ENCODE data around the gene KRTAP2-3.

DNA sequence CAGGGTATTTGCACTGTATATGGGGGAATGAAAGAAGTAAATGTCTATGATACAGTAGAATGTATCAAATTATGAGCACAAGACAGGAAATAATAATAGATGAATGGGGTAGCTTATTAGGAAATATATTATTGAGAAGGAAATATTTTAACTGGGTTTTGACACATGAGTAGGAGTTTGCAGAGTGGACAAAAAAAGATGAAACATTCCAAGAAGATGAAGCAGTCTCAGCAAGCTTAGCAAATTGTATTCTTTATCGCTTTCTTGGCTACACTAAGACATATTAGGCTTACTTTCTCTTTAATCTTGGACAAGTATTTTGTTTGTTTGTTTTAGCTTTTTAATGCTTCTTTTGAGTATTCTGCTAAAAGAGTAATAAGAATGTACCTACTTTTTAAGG lies 44.0 kb upstream of the KRTAP2-3 start:
- TF ChIP-seq, protein P1, sequence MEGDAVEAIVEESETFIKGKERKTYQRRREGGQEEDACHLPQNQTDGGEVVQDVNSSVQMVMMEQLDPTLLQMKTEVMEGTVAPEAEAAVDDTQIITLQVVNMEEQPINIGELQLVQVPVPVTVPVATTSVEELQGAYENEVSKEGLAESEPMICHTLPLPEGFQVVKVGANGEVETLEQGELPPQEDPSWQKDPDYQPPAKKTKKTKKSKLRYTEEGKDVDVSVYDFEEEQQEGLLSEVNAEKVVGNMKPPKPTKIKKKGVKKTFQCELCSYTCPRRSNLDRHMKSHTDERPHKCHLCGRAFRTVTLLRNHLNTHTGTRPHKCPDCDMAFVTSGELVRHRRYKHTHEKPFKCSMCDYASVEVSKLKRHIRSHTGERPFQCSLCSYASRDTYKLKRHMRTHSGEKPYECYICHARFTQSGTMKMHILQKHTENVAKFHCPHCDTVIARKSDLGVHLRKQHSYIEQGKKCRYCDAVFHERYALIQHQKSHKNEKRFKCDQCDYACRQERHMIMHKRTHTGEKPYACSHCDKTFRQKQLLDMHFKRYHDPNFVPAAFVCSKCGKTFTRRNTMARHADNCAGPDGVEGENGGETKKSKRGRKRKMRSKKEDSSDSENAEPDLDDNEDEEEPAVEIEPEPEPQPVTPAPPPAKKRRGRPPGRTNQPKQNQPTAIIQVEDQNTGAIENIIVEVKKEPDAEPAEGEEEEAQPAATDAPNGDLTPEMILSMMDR (IDR thresholded peaks at IDR 0.05 in 8 of 11, conservative IDR thresholded peaks at IDR 0.05 in 3 of 11): no peak
- TF ChIP-seq POLR2A (IDR thresholded peaks at IDR 0.05): no peak

All from spleen (tissue), 7 donors.